ENCODE data around the gene TBX19. TPM values are rescaled to one million over a fixed set of nuclear protein-coding genes. Genes with fewer than 3 reads are reported as not detected.

Gene TBX19
- total RNA-seq, 1 experiment from 2014 or later = 1.2 TPM

- TF ChIP-seq HMGXB4 (CRISPR knock-in tag; IDR thresholded peaks at IDR 0.05) = no peak
- no peak for TF ChIP-seq KAT7 (CRISPR knock-in tag; IDR thresholded peaks at IDR 0.05; ENCODE audit: borderline replicate concordance)
- TF ChIP-seq ZNF671 (CRISPR knock-in tag; IDR thresholded peaks at IDR 0.05) = no peak
- TF ChIP-seq AR (CRISPR knock-in tag; IDR thresholded peaks at IDR 0.05) = no peak
- TF ChIP-seq ZNF396 (CRISPR knock-in tag; IDR thresholded peaks at IDR 0.05; ENCODE audit: borderline replicate concordance) = no peak
- no peak for TF ChIP-seq ZNF232 (CRISPR knock-in tag; IDR thresholded peaks at IDR 0.05)
Measured at GRCh38 chr1:168362991-168363390, 82.3 kb downstream of the TBX19 start (continued).

Other genes with a start within 250 kb of the TBX19 start
- 11.0 to 11.6 TPM (median 11.2 TPM) in 3 replicates for gene GPR161, start 143.9 kb upstream of the TBX19 start, total RNA-seq (2021)
- 25.3 to 25.8 TPM (median 25.4 TPM) in 3 replicates for gene TIPRL, start 101.9 kb upstream of the TBX19 start, total RNA-seq (2021)
- 23.2 to 28.1 TPM (median 25.2 TPM) in 3 replicates for gene SFT2D2, start 54.9 kb upstream of the TBX19 start, total RNA-seq (2021)